Measurements from ENCODE around the gene LMF2.

DNA sequence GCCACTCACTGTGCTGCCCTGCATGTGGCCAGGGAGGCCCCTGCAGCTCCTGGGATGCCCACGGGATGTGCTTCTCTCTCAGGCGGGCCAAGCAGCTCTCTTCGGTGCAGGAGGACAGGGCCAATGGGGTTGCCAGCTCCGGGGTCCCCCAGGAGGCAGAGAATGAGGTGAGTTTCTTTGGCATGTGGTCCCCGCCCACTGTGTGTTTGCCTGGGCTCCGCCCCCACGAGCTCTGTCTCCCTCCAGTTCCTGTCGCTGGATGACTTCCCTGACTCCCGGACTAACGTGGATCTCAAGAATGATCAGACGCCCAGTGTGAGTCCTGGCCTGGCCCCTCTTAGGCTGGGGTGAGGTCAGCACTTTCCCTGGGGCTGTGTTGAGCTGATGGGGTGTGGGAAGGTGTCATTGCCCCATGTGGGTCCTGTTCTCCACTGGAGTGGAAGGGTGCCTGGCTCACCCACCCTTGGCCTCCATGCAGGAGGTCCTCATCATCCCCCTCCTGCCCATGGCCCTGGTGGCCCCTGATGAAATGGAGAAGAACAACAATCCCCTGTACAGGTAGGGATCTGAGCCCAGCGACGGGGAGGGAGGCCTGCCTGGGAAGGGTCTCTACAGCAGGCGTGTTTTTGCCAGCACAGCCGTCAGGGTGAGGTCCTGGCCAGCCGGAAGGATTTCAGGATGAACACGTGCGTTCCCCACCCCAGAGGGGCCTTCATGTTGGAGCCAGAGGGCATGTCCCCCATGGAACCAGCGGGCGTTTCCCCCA is 10.2 kb upstream of the LMF2 start:
- TF ChIP-seq, protein P1, sequence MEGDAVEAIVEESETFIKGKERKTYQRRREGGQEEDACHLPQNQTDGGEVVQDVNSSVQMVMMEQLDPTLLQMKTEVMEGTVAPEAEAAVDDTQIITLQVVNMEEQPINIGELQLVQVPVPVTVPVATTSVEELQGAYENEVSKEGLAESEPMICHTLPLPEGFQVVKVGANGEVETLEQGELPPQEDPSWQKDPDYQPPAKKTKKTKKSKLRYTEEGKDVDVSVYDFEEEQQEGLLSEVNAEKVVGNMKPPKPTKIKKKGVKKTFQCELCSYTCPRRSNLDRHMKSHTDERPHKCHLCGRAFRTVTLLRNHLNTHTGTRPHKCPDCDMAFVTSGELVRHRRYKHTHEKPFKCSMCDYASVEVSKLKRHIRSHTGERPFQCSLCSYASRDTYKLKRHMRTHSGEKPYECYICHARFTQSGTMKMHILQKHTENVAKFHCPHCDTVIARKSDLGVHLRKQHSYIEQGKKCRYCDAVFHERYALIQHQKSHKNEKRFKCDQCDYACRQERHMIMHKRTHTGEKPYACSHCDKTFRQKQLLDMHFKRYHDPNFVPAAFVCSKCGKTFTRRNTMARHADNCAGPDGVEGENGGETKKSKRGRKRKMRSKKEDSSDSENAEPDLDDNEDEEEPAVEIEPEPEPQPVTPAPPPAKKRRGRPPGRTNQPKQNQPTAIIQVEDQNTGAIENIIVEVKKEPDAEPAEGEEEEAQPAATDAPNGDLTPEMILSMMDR (IDR thresholded peaks at IDR 0.05; ENCODE audit: insufficient read depth, low read depth, low read length), result no peak
- TF ChIP-seq EZH2 (IDR thresholded peaks at IDR 0.05; ENCODE audit: insufficient read depth, low read length), result no peak
